Activated CD4-positive, alpha-beta T cell treated with anti-CD3 and anti-CD28 coated beads, Interleukin-2, amount 10 ng/mL, durations not matched to agents 24 days and 14 days (primary cell): ENCODE data around the gene RABEPK. TPM values are rescaled to one million over a fixed set of nuclear protein-coding genes. Genes with fewer than 3 reads are reported as not detected.
"Not testable (repeated sequence)": the region's sequence is repeated elsewhere in the genome, so short reads cannot be mapped to it uniquely, and the experiment has no call there.

Source experiments
- DNase-seq: peaks from one replicate; pipeline ENCODE4 v3.0.0; 2022
- H3K27ac Mint-ChIP-seq: one replicate; pipeline ENCODE4 v1.8.0; 2022; ENCODE audit warnings: mild to moderate bottlenecking, mixed read lengths
- H3K27me3 Mint-ChIP-seq: one replicate; pipeline ENCODE4 v1.8.0; 2022; ENCODE audit warnings: mixed read lengths
- H3K36me3 Mint-ChIP-seq: one replicate; pipeline ENCODE4 v1.8.0; 2022; ENCODE audit warnings: low read depth, mild to moderate bottlenecking, mixed read lengths
- H3K4me1 Mint-ChIP-seq: one replicate; pipeline ENCODE4 v1.8.0; 2021; ENCODE audit warnings: mixed read lengths
- H3K4me3 Mint-ChIP-seq: one replicate; pipeline ENCODE4 v1.8.0; 2022; ENCODE audit warnings: mild to moderate bottlenecking, moderate library complexity, mixed read lengths
- H3K9me3 Mint-ChIP-seq: one replicate; pipeline ENCODE4 v1.8.0; 2021; ENCODE audit warnings: mixed read lengths
- intact Hi-C: fragments of 100-400 bp; cut with micrococcal nuclease; formaldehyde crosslinking; loops from one replicate; pipeline ENCODE4 v1.15.1; 2023
- total RNA-seq: library from RNA; stranded (reverse); gene quantifications from 2 replicates; pipeline ENCODE4 v1.2.3, GENCODE V29; 2022

RABEPK gene
- total RNA-seq, 1 donor from 2014 or later: 36.6 TPM

GRCh38 chr9:125180876-125181275 lies 19.5 kb upstream of the RABEPK start:
- peaks cover 5% of the 10 kb centered on the region for H3K9me3 Mint-ChIP-seq
- peaks cover 28% of the 10 kb centered on the region for H3K4me1 Mint-ChIP-seq
- no peak overlapping the region for H3K4me3 Mint-ChIP-seq
- peaks cover 23% of the 10 kb centered on the region for H3K36me3 Mint-ChIP-seq
- no peak for DNase-seq
- no peak overlapping the region for H3K27ac Mint-ChIP-seq
- intact Hi-C loops: no loop called here
- H3K27me3 Mint-ChIP-seq: no peaks in the 10 kb centered on the region

DNA sequence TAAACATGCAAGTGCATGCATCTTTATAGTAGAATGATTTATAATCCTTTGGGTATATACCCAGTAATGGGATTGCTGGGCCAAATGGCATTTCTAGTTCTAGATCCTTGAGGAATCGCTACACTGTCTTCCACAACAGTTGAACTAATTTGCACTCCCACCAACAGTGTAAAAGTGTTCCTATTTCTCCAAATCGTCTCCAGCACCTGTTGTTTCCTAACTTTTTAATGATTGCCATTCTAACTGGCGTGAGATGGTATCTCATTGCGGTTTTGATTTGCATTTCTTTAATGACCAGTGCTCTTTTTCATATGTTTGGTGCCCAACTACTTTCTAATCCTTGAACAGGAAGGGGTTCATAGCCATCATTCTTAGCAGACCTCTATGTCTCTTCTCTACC lies 18.6 kb upstream of the RABEPK start:
- H3K9me3 Mint-ChIP-seq, H3K27me3 Mint-ChIP-seq, H3K4me3 Mint-ChIP-seq, H3K27ac Mint-ChIP-seq, intact Hi-C loops, DNase-seq: not testable (repeated sequence)
- Mint-ChIP-seq H3K36me3 (peaks cover 21% of the 10 kb centered on the region), H3K4me1 (peaks cover 22% of the 10 kb centered on the region)

GRCh38 chr9:125183054-125183453 lies 17.3 kb upstream of the RABEPK start:
- no peak for DNase-seq
- H3K27me3 Mint-ChIP-seq: no peaks in the 10 kb centered on the region
- H3K4me3 Mint-ChIP-seq: no peak overlapping the region
- H3K9me3 Mint-ChIP-seq: peaks cover 5% of the 10 kb centered on the region
- H3K36me3 Mint-ChIP-seq: peaks cover 27% of the 10 kb centered on the region
- peaks cover 29% of the 10 kb centered on the region for H3K4me1 Mint-ChIP-seq
- intact Hi-C loops: no loop called here
- H3K27ac Mint-ChIP-seq: no peak overlapping the region

GRCh38 chr9:125183561-125183960 lies 16.8 kb upstream of the RABEPK start:
- peaks cover 28% of the 10 kb centered on the region for H3K36me3 Mint-ChIP-seq
- no peak overlapping the region for H3K27ac Mint-ChIP-seq
- no peaks in the 10 kb centered on the region for H3K27me3 Mint-ChIP-seq
- no peak for DNase-seq
- peaks cover 5% of the 10 kb centered on the region for H3K9me3 Mint-ChIP-seq
- peaks cover 29% of the 10 kb centered on the region for H3K4me1 Mint-ChIP-seq
- intact Hi-C loops: no loop called here
- no peak overlapping the region for H3K4me3 Mint-ChIP-seq

DNA sequence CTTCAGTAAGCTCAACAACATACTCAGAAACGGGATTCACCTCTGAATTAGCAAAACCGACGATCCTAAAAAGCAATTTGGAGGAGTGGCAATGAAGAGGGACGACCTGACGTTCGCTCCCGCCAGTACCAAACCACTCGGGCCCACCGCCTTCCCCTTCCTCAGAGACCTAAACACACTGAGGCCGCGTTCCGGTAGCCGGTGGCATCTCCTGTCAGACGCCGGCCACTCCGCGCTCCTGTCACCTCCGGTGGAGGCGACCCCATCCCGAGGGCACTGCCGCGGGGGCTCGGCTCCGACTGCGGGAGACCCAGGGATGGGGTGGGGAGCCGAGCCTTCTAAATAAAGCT lies 11.4 kb upstream of the RABEPK start:
- Mint-ChIP-seq H3K4me3 (peak overlapping the region; percentile 98), H3K4me1 (peaks cover 28% of the 10 kb centered on the region), H3K36me3 (peaks cover 10% of the 10 kb centered on the region), H3K27me3 (no peaks in the 10 kb centered on the region), H3K27ac (peak overlapping the region; percentile 96), H3K9me3 (no peaks in the 10 kb centered on the region)
- peak; percentile 83 for DNase-seq
- intact Hi-C loops: loop anchor here (1.0 to 2.0 kb wide), 6 partner anchors 11 to 326 kb away; partner anchors contain the start of genes ARPC5L, GOLGA1, HSPA5 and RABEPK

DNA sequence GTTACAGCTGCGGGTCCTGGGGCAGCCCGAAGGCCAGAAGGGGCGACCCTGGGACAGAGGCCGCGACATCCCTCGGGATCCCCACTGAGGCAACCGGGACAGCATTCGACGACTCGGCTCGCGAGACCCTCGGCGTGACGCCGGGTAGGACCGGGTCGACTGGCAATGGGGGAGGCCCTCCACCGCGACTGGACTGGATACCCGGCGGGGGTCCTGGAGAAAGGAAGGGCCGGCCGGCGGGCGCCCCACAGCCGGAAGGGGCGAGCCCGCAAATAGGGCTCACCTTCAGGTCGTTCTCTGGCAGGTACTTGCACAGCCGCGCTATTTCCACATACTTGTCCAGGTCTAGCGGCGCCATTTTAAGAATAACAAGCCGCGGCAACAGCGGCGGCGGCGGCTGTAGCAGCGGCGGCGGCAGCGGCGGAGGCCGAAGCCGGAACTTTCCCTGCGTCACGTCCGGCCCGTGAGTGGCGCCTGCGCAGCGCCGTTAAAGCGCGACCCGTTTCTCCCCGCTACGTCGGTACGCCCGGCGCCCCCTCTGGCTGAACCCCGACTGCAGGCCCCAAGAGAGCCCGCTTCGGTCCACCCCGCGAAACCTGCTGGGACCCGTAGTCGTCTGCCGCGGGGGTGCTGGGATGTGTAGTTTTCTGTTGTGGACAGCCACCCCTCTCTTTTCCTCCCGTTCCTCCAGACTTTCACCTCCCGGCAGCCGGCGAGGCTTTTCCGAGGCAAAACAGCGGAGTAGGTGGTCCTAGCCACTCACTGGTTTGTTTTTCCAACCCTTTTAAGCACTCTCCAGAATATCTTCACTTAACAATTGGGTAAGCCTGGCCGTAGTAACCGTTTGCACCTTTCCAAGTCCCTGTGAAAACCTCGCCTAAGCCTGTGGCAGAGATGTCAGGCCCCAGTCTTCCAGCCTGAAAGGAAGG lies 10.7 kb upstream of the RABEPK start, which contains the start of gene PPP6C:
Gene PPP6C, minus strand, starts transcription at position 443 of the 929 bp plus-strand sequence. Its CDS starts 85 bp downstream, at position 358.
- H3K4me1 Mint-ChIP-seq: peaks cover 30% of the 10 kb centered on the region
- peaks cover 9% of the 10 kb centered on the region for H3K36me3 Mint-ChIP-seq
- peak; percentile 99 for DNase-seq

DNA sequence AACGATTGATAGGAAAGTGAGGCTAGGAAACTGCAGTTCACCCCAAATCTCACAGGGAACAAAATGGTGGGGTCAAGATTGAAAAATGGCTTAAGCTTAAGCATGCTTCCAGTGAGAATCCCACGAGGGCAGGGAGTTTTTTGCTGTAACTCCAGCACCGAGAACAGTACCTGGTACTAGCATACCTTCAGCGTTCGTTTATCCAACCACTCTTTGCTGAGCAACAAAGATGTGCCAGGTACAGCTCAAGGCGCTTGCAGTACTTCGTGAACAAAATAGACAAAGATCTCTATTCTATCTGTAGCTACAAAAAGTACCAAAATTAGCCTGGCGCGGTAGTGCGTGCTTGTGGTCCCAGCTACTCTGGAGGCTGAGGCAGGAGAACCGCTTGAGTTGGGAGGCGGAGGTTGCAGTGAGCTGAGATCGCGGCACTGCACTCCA lies 10.0 kb upstream of the RABEPK start:
- Mint-ChIP-seq H3K4me3 (peak overlapping the region; percentile 98), H3K27me3 (no peaks in the 10 kb centered on the region), H3K36me3 (peaks cover 9% of the 10 kb centered on the region), H3K4me1 (peaks cover 37% of the 10 kb centered on the region), H3K9me3 (no peaks in the 10 kb centered on the region), H3K27ac (peak overlapping the region; percentile 96)
- intact Hi-C loops: no loop called here
- peak; percentile 74 for DNase-seq

More for the DNA sequence above, 10.7 kb upstream of the RABEPK start, which contains the start of gene PPP6C:
- Mint-ChIP-seq H3K27me3 (no peaks in the 10 kb centered on the region), H3K27ac (peak within 1 kb of the TSS; percentile 96), H3K9me3 (no peaks in the 10 kb centered on the region), H3K4me3 (peak within 1 kb of the TSS; percentile 98)
- intact Hi-C loops: loop anchor here (1.0 to 2.0 kb wide), 6 partner anchors 11 to 327 kb away; partner anchors contain the start of genes ARPC5L, GOLGA1, HSPA5 and RABEPK

DNA sequence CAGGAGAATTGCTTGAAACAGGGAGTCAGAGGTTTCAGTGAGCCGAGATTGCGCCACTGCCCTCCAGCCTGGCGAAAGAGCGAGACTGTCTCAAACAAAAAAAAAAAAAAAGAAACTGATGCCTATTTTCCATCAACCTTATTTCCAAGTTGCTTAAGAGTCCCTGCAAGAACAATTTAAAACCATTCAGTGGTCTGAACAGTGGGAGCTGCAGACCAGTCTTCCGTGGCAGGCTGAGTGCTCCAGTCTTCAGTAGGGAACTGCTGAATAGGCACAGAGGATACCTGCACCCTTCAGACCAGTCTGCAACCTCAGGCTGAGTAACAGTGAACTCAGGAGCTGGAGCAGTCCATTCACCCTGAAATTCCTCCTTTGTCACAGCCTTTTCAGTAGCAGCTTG lies 5.9 kb upstream of the RABEPK start:
- H3K36me3 Mint-ChIP-seq, DNase-seq, H3K9me3 Mint-ChIP-seq, H3K27ac Mint-ChIP-seq, intact Hi-C loops, H3K27me3 Mint-ChIP-seq: not testable (repeated sequence)
- Mint-ChIP-seq H3K4me1 (peaks cover 30% of the 10 kb centered on the region), H3K4me3 (peak overlapping the region; percentile 66)

DNA sequence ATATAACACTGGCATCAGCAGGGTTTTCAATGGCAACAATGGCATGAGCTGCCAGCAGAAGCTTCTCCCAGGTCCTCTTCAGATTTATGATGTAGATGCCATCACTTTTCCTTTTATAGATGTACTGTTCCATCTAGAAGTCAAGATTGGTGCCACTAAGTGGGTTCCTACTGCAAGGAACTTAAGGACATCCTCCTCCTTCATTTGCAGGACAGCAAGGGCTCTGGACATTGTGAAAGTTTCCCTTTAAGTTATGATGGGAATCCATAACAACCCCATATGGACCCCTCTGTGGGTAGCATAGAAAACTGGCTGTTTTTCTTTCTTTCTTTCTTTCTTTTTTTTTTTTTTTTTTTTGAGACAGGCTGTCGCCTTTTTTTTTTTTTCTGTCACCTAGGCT lies 4.8 kb upstream of the RABEPK start:
- H3K36me3 Mint-ChIP-seq, H3K9me3 Mint-ChIP-seq, H3K4me3 Mint-ChIP-seq, DNase-seq, H3K27me3 Mint-ChIP-seq, intact Hi-C loops, H3K27ac Mint-ChIP-seq: not testable (repeated sequence)
- peaks cover 23% of the 10 kb centered on the region for H3K4me1 Mint-ChIP-seq

- Mint-ChIP-seq H3K27ac (no peak overlapping the region), H3K4me3 (no peak overlapping the region), H3K9me3 (no peaks in the 10 kb centered on the region), H3K27me3 (peaks cover 2% of the 10 kb centered on the region), H3K36me3 (peaks cover 30% of the 10 kb centered on the region), H3K4me1 (peaks cover 9% of the 10 kb centered on the region)
- intact Hi-C loops: no loop called here
- no peak for DNase-seq
Observed at GRCh38 chr9:125202846-125203618, 2.7 kb downstream of the RABEPK start.

- intact Hi-C loops: no loop called here
- no peak for DNase-seq
- no peak overlapping the region for H3K27ac Mint-ChIP-seq
- H3K4me1 Mint-ChIP-seq: peaks cover 8% of the 10 kb centered on the region
- H3K4me3 Mint-ChIP-seq: no peak overlapping the region
- H3K9me3 Mint-ChIP-seq: no peaks in the 10 kb centered on the region
- peaks cover 36% of the 10 kb centered on the region for H3K36me3 Mint-ChIP-seq
- no peaks in the 10 kb centered on the region for H3K27me3 Mint-ChIP-seq
Observed at GRCh38 chr9:125204477-125204876, 4.1 kb downstream of the RABEPK start.

GRCh38 chr9:125214186-125214585 lies 13.8 kb downstream of the RABEPK start:
- Mint-ChIP-seq H3K4me3 (no peak overlapping the region), H3K9me3 (no peaks in the 10 kb centered on the region), H3K27me3 (no peaks in the 10 kb centered on the region), H3K4me1 (peaks cover 3% of the 10 kb centered on the region), H3K36me3 (peaks cover 42% of the 10 kb centered on the region), H3K27ac (no peak overlapping the region)
- intact Hi-C loops: no loop called here
- no peak for DNase-seq

DNA sequence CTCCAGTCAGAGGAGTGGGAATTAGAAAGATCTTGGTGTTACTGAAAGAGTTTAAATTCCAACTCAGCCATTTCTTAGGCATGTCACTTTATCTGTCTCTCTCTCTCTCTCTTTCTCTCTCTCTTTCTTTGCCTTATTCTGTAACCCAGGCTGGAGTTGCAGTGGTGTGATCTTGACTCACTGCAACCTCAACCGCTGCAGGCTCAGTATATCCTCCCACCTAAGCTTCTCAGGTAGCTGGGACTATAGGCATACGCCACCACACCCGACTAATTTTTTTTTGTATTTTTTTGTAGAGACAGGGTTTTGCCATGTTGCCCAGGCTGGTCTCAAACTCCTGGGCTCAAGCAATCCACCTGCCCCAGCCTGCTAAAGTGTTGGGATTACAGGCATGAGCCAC lies 18.3 kb downstream of the RABEPK start:
- Mint-ChIP-seq H3K4me3 (no peak overlapping the region), H3K36me3 (peaks cover 38% of the 10 kb centered on the region), H3K27ac (no peak overlapping the region), H3K4me1 (peaks cover 3% of the 10 kb centered on the region), H3K27me3 (no peaks in the 10 kb centered on the region), H3K9me3 (no peaks in the 10 kb centered on the region)
- intact Hi-C loops: no loop called here
- DNase-seq: no peak

DNA sequence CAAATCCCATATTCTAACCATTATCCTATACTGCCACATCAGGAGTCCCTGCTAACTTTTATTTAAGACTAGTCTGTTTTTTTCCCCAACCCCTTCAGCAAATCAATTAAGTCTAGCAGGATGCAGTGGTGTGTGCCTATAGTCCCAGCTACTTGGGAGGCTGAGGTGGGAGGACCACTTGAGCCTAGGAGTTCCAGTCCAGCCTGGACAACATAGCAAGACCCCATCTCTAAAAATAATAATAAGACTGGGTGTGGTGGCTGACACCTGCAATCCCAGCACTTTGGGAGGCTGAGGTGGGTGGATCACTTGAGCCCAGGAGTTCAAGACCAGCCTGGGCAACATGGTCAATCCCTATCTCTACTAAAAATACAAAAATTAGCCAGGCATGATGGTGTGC lies 24.5 kb downstream of the RABEPK start:
- H3K4me1 Mint-ChIP-seq, H3K9me3 Mint-ChIP-seq, H3K27me3 Mint-ChIP-seq, H3K4me3 Mint-ChIP-seq, H3K27ac Mint-ChIP-seq, intact Hi-C loops, DNase-seq: not testable (repeated sequence)
- H3K36me3 Mint-ChIP-seq: peaks cover 21% of the 10 kb centered on the region
